CD4-positive, alpha-beta T cell treated with Interleukin-6 for 4 hours (primary cell): Measurements from ENCODE around the gene ZNF653.

Source experiments
- DNase-seq: peaks from one replicate; pipeline ENCODE4 v3.0.0-alpha.2; 2020; ENCODE audit warnings: mixed read lengths

The ZNF653 gene

GRCh38 chr19:11513946-11514345 is 8.3 kb upstream of the ZNF653 start:
- DNase-seq, result no peak

DNA sequence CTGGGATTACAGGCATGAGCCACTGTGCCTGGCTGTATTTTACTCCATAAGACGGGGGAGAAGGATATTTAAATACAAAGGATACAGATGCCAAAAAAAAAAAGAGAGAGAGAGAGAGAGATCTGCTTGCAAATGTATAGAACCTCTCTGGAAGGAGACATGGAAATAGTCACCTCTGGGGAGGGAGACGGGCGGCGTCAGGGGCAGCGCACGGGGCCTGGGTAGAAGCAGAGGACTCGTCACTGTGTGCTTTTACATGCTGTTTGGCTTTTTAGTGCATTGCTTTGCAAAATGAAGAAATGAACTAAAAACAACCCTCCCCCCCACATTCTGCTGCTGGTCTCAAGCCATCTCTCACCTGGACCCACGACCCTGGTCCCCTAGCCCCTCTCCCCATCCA is 4.8 kb upstream of the ZNF653 start:
- DNase-seq, result no peak

GRCh38 chr19:11507370-11508078 is 1.9 kb upstream of the ZNF653 start:
- no peak for DNase-seq

DNA sequence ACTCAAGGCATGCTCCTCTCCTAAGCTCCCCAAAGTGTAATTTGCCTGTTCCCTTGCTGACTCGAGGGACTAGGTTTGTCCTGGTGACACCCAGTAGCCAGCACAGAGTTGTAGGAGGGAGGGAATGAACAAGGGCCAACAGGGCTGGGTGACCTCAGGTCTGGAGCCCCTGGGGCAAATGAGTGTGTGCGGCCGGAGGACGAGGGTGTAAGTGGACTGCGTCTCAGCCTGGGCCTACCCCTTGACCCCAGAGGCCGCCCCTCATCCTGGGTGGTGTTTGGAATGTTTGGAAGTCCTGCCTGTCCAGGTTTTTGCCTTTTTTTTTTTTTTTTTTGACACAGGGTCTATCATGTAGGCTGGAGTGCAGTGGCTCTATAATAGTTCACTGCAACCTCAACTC is 1.3 kb upstream of the ZNF653 start:
- DNase-seq, result no peak

DNA sequence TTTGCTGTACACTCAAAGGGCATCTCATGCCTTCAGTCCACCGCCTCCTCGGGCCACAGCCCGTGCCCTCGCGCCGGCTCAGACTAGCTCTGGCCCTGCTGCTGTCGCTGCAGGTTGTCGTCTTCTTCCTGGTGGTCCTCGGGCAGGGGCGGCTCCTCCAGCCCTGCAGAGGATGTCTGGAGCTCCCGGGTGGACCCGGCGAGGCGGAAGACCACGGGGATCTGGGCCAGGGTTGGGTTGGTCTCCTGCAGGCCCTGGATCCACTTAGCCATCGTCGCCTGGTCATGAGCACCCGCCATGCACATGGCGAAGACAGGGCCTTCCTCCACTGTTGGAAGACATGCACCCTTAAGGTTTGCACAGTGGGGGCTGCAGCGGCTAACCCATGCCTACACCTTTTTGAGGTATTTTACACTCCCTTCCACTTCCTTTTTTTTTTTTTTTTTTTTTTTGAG is 489 bp upstream of the ZNF653 start:
- no peak for DNase-seq

- DNase-seq, result peak; percentile 99
These were observed 571 bp downstream of the ZNF653 start for GRCh38 chr19:11505032-11505503.

DNA sequence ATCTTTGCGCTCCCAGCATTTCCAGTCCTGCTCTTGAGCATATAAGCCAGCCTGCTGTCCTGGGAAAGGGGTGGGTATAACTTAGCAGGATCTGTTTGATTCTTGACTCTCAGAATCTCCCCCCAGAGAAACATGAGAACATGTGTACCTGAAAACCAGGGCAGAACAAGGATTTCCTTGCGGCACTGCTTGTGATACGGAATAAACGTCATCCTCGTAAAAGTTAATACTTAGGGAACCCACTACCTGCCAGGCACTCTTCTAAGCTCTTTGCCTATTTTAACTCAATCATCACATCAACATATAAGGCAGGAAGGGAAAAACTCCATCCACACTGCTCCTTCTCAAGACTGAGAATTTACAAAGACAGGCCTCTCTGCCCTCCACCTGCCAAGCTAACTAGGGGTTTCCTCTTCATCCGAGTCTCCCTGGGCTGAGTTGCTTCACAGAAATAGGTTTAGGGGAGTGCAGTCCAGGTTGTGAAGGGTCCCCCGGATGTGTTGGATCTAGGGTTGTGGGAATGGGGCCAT is 1.1 kb downstream of the ZNF653 start:
- DNase-seq, result no peak

- DNase-seq, result no peak
These were observed 5.7 kb downstream of the ZNF653 start for GRCh38 chr19:11499890-11500420.

DNA sequence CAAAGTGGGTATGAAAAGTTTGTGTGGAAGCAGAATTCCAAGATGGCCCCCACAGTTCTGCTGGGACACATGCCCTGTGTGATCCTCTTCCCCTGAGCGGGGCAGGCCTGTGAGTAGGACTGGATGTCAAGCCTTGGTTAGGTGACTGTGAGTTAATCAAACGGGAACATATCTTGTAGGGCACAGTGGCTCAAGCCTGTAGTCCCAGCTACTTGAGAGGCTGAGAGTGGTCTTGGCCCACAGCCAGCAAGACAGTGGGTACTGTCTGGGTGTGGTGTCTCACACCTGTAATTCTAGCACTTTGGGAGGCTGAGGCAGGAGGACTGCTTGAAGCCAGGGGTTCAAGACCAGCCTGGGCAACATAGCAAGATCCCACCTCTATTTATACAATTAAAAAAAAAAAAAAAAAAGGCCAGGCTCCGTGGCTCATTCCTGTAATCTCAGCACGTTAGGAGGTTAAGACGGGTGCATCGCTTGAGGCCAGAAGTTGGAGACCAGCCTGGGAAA is 6.4 kb downstream of the ZNF653 start:
- no peak for DNase-seq

DNA sequence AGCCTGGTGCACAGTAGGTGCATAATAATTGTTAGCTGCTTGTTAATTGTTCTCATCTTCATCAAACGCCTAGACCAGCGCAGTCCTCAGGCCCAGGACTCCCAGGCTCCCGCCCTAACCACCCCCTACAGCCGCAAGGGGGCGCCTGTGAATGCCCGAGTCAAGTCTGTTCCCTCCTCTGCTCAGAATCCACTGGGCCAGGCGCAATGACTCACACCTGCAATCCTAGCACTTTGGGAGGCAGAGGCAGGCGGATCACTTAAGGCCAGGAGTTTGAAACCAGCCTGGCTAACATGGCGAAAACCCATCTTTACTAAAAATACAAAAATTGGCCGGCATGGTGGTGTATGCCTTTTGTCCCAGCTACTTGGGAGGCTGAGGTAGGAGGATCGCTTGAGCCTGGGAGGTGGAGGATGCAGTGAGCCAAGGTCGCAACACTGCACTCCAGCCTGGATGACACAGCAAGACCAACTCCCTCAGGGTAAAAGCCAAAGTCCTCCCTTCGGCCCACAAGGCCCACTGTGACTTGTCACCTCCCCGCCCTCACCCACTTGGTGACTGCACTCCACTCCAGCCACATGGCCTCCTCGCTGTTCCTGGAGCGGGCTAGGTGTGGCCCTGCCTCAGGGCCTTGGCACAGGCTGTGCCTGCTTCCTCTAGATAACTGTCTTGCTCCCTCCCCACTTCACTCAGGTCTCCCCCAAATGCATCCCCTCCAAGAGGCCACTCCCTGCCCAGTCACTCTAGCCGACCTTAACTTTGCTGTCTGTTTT is 9.1 kb downstream of the ZNF653 start:
- peak; percentile 71 for DNase-seq

DNA sequence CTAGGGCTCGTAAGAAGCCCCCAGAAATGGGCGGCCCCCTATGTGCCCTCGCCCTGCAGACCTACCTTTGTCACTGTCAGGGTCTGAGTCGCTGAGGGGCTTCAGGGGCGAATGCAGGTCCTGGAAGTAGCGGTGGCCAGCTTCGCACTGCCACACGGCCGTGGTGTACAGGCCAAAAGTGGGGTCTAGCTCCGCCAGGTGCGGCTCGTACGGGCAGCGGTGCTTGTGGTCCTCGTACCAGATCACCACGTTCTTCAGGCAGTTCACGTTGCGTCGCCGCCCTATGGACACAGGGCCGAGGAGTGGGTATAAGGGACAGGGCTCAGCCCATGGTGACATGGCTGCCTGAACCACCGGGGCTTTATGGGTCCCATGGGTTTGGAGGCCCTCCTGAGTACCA is 9.8 kb downstream of the ZNF653 start:
- no peak for DNase-seq

GRCh38 chr19:11495481-11495880 is 10.2 kb downstream of the ZNF653 start:
- no peak for DNase-seq

DNA sequence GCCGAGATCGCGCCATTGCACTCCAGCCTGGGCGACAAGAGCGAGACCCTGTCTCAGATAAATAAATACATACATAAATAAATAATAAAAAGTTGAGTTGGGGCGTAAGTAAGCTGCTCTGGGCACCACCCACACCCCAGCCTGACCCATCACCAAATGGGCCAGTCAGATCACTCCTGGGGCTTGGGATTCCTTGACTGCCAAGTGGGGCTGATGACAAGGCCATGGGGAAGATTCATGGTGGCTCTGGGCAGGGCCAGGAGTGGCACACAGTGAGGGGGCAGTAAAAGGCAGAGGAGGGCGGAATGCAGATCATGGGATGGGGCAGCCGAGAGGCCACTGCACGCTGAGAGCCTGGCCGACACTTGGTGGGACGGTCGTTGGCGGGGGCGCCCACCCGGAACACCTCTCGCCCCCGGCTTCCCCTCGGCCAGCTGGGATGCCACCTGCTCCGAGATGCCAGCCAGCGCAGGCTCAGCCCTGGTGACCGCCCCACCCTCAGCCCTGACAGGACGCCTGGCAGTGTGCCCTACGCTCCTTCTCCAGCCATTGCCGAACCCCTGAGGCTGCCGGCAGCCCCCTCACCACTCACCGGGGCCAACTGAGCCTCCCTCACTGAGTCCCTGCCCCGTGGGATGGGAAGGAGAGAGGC is 10.9 kb downstream of the ZNF653 start:
- DNase-seq, result no peak

DNA sequence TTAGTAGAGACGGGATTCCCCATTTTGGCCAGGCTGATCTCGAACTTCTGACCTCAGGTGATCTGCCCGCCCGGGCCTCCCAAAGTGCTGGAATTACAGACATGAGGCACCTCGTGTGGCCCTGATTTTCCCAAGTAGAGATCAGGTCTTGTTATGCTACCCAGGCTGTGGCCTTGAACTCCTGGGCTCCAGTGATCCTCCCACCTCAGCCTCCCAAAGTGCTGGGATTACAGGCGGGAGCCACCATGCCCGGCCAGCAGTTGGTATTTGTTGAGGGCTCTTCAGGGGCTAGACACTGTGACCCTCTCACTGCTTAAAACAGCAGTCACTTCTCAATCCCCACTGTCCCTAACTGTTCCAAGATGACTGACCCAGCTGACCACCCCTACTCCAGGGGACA is 16.3 kb downstream of the ZNF653 start:
- no peak for DNase-seq

DNA sequence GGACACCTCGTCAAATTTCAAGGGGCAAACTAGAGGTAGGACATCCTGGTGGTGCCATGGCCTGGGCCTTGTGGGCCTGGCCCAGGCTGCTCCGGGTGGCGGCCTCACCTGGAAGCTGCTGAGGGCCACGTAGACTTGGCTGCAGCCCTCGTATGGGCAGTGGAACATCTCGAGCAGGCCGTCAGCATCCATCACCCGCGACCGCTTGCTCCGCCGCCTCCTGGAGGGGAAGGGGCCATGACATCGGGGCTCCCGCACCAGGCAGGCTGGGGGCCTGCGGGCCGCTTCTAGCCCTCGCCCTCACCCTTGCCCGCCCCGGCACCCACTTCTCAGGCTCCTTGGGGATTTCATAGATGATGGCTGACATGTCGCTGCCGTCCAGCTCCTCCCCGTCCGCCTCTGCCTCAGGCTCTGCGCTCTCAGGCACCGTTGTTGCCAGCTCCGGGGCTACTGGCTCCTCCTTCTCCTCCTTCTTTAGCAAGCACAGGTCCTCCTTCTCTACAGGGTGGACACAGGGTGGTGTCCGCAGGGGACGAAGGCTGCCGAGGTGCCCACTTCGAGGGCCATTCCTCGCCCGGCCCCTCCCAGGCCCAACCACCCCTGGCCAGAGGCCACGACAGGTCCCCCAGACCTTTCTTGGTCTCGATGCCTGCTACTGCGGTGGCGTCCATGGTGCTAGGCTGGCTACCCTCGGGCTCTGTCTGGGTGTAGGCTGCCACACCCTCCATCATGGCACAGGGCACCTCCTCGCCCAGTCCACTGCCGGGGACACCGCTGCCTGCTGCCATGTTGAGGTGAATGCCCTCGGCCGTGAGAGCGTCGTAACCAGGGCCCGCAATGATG is 18.8 kb downstream of the ZNF653 start:
- no peak for DNase-seq

DNA sequence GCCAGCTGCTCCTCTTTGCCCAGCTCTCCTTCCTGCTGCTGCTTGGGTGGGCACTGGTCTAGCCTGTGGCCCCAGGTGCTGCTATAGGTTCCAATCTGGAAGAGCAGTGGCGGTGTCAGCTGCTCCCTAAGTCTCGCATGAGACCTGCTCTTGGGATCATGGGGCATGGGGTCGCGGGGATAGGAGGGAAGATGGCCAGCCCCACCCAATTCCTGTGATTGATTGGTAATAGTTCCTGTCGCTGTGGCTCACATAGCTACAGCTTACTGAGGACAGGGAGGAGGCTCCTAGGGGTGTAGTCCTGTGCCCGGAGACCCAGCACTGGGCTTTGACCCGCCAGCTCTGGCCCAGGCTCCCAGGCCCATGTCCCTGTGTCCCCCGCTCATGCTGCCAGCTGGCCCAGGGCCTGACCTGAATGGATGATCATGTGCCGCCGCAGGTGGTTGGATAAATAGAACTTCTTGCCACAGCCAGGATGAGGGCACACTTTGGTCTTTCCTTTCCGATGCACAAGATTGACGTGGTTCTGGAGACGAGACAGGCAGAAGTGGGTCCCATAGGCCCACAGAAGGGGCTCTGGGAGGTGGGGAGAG is 20.3 kb downstream of the ZNF653 start:
- DNase-seq, result no peak

DNA sequence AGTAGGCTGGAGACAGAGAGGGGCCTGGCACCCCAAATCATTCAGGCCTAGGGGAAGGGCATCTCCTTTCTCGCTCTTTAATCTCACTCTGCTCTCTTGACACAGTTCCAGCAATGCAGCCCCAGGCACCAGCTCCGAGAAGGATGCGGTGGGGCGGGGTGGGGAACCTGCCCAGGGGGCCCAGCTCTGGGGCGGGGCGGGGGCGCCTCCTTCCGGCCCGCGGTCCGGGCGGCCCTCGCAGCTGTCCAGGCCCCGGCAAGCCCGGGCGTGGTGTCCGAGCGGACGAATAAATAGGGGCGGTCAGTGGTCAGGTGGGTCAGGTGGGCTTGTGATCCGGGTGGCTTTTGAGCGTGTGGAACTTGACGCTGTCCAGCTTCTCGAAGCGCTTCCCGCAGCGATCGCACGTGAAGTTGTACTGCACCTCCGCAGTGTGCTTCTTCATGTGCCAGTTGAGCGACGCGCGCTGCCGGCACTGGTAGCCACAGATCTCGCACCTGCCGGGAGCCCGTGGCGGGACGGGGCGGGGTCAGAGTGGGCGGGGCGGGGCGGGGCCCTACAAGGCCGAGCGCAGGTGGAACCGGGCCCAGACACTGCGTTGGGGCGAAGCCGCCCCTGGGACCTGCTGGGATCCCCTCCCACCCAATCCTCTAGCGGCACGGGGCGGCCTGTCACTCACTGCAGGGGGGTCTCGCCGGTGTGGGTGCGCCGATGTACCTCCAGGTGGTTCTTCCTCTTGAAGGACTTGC is 22.1 kb downstream of the ZNF653 start:
- no peak for DNase-seq

DNA sequence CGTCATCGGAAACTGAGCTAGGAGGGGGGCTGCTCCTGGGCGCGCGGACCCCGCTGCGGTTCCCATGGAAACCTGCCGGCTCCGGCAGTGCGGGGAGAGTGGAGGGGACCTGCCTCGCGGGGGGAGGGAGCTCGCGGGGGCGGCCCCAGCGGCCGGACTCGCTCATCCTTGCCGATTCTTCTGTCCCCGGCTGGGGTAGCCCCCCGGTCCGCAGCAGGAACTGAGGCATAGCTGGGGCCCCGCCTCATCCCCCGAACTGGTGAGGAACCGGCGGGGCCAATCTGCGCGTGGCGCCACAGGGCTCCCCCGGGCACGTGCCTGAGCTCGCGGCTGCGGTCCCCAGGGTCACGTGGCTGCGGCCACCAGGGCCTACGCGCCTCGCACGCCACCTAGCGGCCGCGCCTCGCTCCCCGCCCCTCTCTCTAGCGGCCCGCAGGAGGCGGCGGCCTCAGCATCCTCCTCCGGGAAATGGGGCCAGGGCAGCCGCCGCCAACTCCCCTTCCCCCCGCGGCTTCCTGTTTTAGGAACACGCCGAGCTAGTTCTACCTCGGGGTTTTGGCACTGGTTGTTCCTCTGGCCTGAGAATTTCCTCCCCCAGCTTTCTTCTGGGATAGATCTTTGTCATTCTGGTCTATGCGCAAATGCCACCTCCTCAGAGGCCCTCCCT is 23.1 kb downstream of the ZNF653 start:
- peak; percentile 86 for DNase-seq

DNA sequence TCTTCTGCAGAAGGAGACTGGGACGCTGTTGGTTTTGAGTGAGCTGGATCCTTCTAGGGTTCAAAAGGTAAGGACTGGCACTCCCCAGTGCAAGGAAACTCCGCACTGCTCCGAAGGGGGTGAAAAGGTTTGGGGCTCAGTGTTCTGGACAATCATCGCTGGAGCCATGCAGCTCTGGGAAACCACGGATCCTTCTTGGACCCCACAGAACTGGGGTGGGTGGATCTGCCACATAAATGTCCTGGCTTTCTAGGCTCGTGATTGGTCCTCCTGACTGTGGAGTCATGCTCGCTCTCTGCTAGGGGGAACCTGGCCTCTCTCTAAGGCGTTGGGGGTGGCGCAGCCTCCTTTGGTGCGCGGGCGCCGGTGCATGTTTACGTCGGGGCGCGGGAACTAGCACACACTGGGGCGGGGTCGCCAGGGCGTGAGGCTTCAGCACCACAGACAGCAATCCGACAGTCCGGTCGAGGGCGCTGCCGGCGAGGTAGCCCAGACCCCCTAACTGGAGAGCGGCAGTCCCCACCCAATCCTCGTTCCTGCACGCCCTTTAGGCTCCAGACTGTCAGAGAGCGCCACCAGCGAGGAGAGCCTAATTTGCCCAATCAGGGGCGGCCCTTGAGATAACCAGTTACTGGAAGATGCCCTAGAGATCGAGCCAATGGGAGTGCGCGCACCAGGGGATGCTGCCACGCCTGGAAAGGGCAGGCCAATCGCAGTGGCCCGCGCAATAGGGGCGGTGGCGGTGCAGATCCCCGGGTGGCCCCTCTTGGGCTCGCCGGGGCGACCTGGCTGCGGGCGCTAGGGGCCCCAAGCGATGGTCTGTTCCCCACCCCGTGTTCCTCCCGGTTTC is 23.9 kb downstream of the ZNF653 start:
- DNase-seq, result peak; percentile 66
